ENCODE data around the gene GPC6.

- TF ChIP-seq CTCF (IDR thresholded peaks at IDR 0.05; ENCODE audit: poor library complexity, severe bottlenecking) (no peak), EP300 (conservative IDR thresholded peaks at IDR 0.05; ENCODE audit: poor library complexity, severe bottlenecking) (no peak)
Observed at GRCh38 chr13:93345770-93346169, 119.2 kb downstream of the GPC6 start.

All from neural cell (in vitro differentiated cells).